ENCODE measurements around the gene ZNF805.

DNA sequence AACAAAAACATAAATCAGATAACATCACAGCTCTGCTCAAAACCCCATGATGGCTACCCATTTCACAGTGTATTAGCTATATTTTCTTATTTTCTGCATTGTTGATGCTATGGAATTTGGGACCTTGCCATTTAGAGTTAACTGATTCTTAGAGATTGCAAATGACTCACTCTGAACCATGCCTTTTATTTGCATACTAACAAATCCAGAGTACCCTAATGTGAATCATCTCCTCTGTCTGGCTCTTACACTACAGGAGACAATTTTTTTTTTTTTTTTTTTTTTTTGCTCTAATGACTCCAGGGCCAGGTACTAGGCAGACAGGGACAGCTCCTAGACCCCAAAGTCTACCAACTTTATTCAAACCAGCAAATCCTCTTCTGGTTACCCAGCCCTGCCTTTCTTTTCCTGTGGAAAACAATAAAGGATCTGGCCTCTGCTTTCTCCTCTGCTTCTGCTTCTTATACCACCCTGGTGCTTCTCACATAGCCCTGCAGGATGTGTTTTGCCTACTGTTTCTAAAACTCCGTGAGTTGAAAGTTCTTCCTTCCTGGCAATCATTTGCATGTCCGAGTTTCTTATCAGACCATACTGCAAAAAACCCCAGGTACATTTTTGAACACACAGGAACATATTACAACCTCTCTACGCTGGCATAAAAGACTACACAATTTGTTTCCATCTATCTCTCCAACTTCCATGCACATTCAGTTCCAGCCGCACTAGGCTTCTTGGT, 29.3 kb downstream of the ZNF805 start:
- TF ChIP-seq CTCF (IDR thresholded peaks at IDR 0.05; ENCODE audit: extremely low read depth in 1 of 2, insufficient read depth in 1 of 2, low read depth in 1 of 2, low read length in 2 of 2) (no peak), POLR2AphosphoS5 (IDR thresholded peaks at IDR 0.05; ENCODE audit: insufficient read depth, low read depth, low read length) (no peak), EZH2 (IDR thresholded peaks at IDR 0.05; ENCODE audit: borderline replicate concordance, low read depth, low read length, severe bottlenecking) (no peak), POLR2A (IDR thresholded peaks at IDR 0.05; ENCODE audit: low read depth, low read length) (no peak), JUN (IDR thresholded peaks at IDR 0.05; ENCODE audit: borderline replicate concordance, insufficient read depth, insufficient read length, low read depth) (no peak), MYC (IDR thresholded peaks at IDR 0.05; ENCODE audit: low read depth, low read length) (no peak), FOS (IDR thresholded peaks at IDR 0.05; ENCODE audit: borderline replicate concordance, insufficient read depth, low read length) (peak; percentile 87)
- TF ChIP-seq, protein P1, sequence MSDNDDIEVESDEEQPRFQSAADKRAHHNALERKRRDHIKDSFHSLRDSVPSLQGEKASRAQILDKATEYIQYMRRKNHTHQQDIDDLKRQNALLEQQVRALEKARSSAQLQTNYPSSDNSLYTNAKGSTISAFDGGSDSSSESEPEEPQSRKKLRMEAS (IDR thresholded peaks at IDR 0.05; ENCODE audit: insufficient read depth, insufficient read length) = no peak

All from endothelial cell of umbilical vein (primary cell).